ENCODE measurements around the gene MEIS3.

MEIS3 gene

GRCh38 chr19:47358936-47359335 is 60.4 kb downstream of the MEIS3 start:
- ATAC-seq = no peak
- no peak for DNase-seq

GRCh38 chr19:47357788-47358680 is 61.3 kb downstream of the MEIS3 start:
- DNase-seq = no peak
- ATAC-seq = no peak

- no peak for DNase-seq
Measured at GRCh38 chr19:47356900-47357299, 62.4 kb downstream of the MEIS3 start.

GRCh38 chr19:47353307-47353712 is 66.0 kb downstream of the MEIS3 start:
- DNase-seq (no peak), ATAC-seq (no peak)

More at GRCh38 chr19:47356900-47357299, 62.4 kb downstream of the MEIS3 start:
- no peak for ATAC-seq

Data from stimulated activated naive CD8-positive, alpha-beta T cell treated with anti-CD3 and anti-CD28 coated beads, Interleukin-15, Interleukin-2, amounts not matched to agents 100 U/mL and 50 U/mL, for 24 hours (primary cell).